ENCODE measurements around the gene TENT4B.

Gene TENT4B

GRCh38 chr16:50195276-50195675 lies 42.2 kb downstream of the TENT4B start:
- no peak for DNase-seq (ENCODE audit: low read depth in 1 of 2, low spot score in 1 of 2)

- DNase-seq (ENCODE audit: low read depth in 1 of 2, low spot score in 1 of 2): no peak
Measured at GRCh38 chr16:50195756-50196155, 42.6 kb downstream of the TENT4B start.

- no peak for DNase-seq (ENCODE audit: low read depth in 1 of 2, low spot score in 1 of 2)
Measured at GRCh38 chr16:50197582-50197981, 44.5 kb downstream of the TENT4B start.

- no peak for DNase-seq (ENCODE audit: low read depth in 1 of 2, low spot score in 1 of 2)
Measured at GRCh38 chr16:50198802-50199403, 45.8 kb downstream of the TENT4B start.

GRCh38 chr16:50201787-50202186 lies 48.7 kb downstream of the TENT4B start:
- DNase-seq (ENCODE audit: low read depth in 1 of 2, low spot score in 1 of 2): no peak

- DNase-seq (ENCODE audit: low read depth in 1 of 2, low spot score in 1 of 2): no peak
Measured at GRCh38 chr16:50202926-50203624, 50.0 kb downstream of the TENT4B start.

GRCh38 chr16:50203681-50204080 lies 50.6 kb downstream of the TENT4B start:
- no peak for DNase-seq (ENCODE audit: low read depth in 1 of 2, low spot score in 1 of 2)

- no peak for DNase-seq (ENCODE audit: low read depth in 1 of 2, low spot score in 1 of 2)
Measured at GRCh38 chr16:50204453-50205108, 51.5 kb downstream of the TENT4B start.

- no peak for DNase-seq (ENCODE audit: low read depth in 1 of 2, low spot score in 1 of 2)
Measured at GRCh38 chr16:50207652-50208051, 54.5 kb downstream of the TENT4B start.

GRCh38 chr16:50208460-50208931 lies 55.4 kb downstream of the TENT4B start:
- no peak for DNase-seq (ENCODE audit: low read depth in 1 of 2, low spot score in 1 of 2)

- DNase-seq (ENCODE audit: low read depth in 1 of 2, low spot score in 1 of 2): no peak
Measured at GRCh38 chr16:50209546-50210265, 56.6 kb downstream of the TENT4B start.

GRCh38 chr16:50210266-50211038 lies 57.3 kb downstream of the TENT4B start:
- DNase-seq (ENCODE audit: low read depth in 1 of 2, low spot score in 1 of 2): peak in 1 of 2 donors; percentile 43

GRCh38 chr16:50213939-50214519 lies 60.9 kb downstream of the TENT4B start:
- peak in 1 of 2 donors; percentile 34 for DNase-seq (ENCODE audit: low read depth in 1 of 2, low spot score in 1 of 2)

GRCh38 chr16:50215680-50216079 lies 62.6 kb downstream of the TENT4B start:
- DNase-seq (ENCODE audit: low read depth in 1 of 2, low spot score in 1 of 2): no peak

- no peak for DNase-seq (ENCODE audit: low read depth in 1 of 2, low spot score in 1 of 2)
Measured at GRCh38 chr16:50216231-50216630, 63.1 kb downstream of the TENT4B start.

GRCh38 chr16:50219402-50219975 lies 66.4 kb downstream of the TENT4B start:
- DNase-seq (ENCODE audit: low read depth in 1 of 2, low spot score in 1 of 2): no peak

- no peak for DNase-seq (ENCODE audit: low read depth in 1 of 2, low spot score in 1 of 2)
Measured at GRCh38 chr16:50224286-50224685, 71.2 kb downstream of the TENT4B start.

GRCh38 chr16:50227120-50227519 lies 74.0 kb downstream of the TENT4B start:
- no peak for DNase-seq (ENCODE audit: low read depth in 1 of 2, low spot score in 1 of 2)

GRCh38 chr16:50227665-50228064 lies 74.6 kb downstream of the TENT4B start:
- no peak for DNase-seq (ENCODE audit: low read depth in 1 of 2, low spot score in 1 of 2)

- no peak for DNase-seq (ENCODE audit: low read depth in 1 of 2, low spot score in 1 of 2)
Measured at GRCh38 chr16:50228364-50228868, 75.3 kb downstream of the TENT4B start.
